KBM-7 (cell line): ENCODE measurements around the gene YEATS4.
A peak's percentile ranks its signal among the peaks of the same experiment; 100 is the strongest.

Source experiments
- DNase-seq: peaks from one replicate; pipeline ENCODE4 v3.0.0-alpha.2; 2015
- in situ Hi-C: fragments of 300-500 bp; cut with MboI; formaldehyde crosslinking; loops from 2 replicates; pipeline ENCODE4 v1.14.3; 2020; ENCODE audit warnings: low sequenced_read_pairs, low pct_unique_long_range_greater_than_20kb, mixed read lengths

YEATS4 gene

DNA sequence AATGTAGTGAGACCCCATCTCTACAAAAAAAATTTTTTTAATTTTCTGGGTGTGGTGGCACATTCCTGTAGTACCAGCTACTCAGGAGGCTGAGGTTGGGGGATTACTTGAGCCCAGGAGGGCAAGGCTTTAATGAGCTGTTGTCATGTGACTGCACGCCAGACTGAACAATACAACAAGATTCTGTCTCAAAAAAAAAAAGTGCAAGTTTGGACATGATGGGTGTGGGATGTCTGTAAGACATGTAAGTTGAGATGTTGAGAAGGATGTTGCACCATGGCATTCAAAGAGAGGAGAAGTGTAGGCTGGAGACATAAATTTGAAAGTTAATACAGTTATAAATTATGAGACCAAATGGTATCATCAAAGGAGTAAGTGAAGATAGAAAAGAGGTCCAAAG is 23.5 kb downstream of the YEATS4 start:
- in situ Hi-C loops = no loop called here
- DNase-seq = no peak

DNA sequence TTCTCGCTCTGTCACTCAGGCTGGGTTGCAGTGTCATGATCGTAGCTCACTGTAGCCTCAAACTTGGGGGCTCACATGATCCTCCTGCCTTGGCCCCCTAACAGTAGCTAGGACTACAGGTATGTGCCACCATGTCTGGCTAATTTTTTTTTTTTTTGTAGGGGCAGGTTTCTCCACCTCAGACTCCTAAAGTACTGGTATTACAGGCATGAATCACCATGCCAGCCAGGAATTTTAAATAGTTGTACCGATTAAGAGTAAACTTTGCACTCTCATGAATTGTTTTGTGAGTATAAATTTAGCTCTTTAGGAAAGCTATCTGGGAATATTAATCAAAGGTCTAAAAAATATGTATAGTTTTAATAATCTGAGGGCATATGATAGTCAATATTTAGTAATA is 25.5 kb downstream of the YEATS4 start:
- no peak for DNase-seq
- in situ Hi-C loops = no loop called here

DNA sequence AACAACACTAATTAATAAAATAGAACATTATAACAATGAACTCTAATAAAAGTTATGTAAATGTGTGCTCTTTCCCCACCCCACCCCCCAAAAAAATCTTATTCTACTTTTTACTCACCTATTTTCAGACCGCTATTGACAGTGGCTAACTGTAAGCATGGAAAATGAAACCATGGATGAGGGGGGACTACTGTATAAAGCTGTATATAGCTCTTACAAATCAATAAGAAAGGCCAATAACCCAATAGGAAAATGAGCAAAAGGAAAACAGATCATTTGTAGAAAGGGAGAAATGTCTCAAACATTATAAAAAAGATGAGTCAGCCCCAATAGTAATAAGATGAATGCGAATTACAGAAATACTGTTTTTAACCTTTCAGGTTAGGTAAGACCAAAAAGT is 27.4 kb downstream of the YEATS4 start:
- in situ Hi-C loops = no loop called here
- DNase-seq = no peak

DNA sequence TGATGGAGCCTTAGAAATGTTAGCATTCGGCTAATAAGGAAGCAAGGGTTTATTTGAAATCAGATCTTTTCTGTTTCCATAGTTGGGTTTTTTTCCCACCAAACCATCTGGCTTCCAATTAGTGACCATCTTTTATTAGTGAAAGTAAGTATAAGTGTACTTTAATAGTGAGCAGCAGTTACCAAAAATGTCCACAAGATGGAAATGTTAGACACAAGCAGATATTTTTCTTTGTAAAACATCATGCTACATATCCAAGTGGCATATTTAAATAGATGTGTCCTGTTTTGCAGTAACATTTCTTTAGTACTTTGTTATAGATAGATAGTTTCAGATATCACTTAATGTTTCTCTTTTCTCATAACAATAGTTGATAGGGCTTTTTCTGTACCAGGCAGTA is 28.8 kb downstream of the YEATS4 start:
- in situ Hi-C loops = no loop called here

DNA sequence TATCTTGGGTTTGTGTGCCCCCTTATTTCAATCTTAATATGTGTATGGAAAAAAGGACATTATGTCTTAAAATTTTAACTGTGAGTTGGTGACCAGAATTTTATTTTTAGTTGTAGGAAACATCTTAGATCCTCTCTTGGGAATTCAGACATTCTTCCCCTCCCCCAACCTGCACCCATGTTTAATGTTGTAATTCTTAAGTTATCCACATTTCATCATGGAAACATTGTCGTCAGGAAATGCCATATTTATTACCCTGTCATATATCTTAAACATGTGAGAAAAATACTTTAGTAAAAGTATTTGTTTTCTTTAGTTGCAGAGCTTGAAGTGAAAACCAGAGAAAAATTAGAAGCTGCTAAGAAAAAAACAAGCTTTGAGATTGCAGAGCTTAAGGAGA is 30.3 kb downstream of the YEATS4 start:
- no peak for DNase-seq
- in situ Hi-C loops = no loop called here

More for the DNA sequence above, 28.8 kb downstream of the YEATS4 start:
- peak; percentile 28 for DNase-seq

DNA sequence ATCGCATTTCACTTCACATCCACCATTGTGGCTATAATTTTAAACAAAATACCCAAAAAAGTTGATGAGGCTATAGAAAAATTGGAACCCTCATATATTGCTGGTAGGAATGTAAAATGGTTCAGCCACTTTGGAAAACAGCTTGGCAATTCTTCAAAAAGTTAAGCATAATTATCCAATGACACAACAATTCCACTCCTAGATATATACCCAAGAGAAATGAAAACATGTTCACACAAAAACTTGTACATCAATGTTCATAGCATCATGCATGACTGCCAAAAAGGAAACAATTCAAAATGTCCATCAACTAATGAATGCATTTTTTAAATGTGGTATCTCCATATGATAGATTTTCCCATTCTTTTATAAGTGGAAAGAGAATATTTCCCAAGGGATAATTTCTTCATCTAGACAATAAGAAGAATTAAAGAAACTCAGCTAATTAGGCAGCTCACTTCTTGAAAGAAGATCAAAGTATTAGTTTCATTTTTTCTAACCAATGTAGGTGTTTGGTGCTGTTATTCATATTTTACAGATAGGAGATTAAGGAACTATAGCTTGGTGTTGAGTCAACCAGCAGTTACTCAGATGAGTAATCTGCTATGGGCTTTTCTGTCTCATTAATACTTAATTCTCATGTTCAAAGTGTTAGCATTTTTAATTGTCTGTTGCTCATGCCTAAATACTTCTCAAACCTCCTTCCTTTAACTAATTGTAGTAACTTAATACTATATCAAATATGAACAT is 32.8 kb downstream of the YEATS4 start:
- in situ Hi-C loops = no loop called here
- DNase-seq = no peak

DNA sequence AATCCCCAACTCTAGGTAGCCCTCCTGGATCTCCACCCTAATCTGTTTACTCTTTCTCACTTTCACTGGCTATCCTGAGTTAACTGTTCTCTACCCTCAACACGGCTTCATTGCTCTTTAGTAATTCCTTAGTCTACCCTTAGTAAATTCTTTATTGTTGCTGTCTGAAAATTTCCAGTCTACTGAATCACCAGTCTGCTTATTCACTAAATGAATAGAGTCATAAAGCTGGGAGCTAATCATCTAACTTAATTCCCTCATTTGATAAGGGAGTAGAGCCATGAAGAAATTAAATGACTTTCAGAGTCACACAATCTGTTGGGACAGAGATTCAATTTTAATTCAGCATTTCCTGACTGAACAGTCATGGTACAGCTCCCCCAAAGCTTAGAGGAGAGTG is 36.5 kb downstream of the YEATS4 start:
- in situ Hi-C loops = no loop called here
- DNase-seq = no peak

DNA sequence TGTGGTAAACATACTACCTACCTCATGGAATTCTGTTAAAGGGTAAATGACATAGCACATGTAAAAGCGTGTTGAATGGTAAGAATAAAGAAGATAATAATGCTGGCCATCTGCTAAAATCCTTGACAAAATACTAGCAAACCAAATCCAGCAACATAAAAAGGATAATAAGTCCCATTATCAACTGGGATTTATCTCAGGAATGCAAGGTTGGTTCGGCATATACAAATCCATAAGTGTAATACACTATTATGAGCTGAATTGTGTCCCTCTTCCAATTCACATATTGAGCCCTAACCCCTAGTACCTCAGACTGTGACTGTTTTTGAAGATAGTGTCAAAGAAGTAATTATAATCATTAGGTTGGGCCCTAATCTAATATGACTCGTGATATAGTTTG is 37.4 kb downstream of the YEATS4 start:
- DNase-seq = no peak
- in situ Hi-C loops = no loop called here

DNA sequence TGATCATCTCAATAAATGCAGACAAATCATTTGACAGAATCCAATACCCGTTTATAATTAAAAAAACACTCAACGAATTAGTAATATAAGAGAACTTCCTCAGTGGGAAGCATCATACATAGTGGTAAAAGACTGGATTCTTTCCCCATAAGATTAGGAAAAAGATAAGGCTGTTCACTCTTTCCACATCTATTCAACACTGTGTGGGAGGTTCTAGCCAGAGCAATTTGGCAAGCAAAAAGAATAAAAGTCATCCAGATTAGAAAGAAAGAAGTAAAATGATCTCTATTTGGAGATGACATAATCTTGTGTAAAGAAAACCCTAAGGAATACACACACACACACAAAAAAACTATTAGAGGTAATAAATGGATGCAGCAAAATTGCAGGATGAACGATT is 38.4 kb downstream of the YEATS4 start:
- no peak for DNase-seq
- in situ Hi-C loops = no loop called here

DNA sequence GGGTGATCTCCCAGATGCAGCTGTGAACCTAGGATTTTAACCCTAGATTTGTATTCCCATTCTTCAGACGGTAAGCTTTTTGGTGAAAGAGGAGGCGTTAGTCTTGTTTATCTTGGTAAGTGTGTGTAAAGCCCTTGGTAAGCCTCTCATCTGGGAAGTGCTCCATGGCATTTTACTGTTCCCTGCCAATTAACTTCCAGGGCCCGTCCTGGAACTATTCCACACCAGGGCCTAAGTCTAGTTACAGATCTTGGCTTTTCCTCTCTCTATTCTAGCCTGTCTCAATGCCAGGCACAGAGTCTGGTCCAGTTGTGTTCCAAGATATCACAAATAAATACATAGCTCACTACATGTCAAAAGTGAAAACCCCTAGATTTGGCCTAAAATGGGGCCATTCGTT is 42.4 kb downstream of the YEATS4 start:
- no peak for DNase-seq
- in situ Hi-C loops = no loop called here

DNA sequence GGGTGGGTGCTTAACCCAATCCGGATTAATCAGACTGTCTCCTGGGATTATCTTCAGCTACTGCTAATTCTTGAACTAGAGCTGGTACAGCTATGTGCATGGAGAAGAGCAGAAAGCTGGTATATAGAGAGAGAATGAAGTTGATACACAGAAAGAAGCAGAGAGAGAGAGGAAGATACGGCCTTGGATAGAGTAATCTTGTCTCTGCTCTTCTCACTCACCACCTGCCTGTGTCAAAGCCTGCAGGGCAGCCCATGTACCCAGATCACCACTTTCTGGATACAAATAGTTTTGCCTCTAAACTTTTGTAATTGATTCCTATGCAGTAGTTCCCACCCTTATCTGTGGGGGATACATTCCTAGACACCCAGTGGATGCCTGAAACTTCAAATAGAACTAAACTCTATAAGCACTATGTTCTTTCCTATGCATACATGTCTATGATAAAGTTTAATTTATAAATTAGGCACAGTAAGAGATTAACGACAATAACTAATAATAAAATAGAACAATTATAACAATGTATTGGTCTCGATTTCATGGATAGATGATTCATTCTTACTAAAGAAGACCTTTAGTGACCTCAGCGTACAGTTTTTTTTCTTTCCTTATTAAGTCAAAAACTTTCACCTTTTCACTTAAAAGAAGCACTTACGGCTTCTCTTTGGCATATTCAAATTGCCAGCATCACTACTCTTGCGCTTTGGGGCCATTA is 45.5 kb downstream of the YEATS4 start:
- DNase-seq = no peak
- in situ Hi-C loops = no loop called here

DNA sequence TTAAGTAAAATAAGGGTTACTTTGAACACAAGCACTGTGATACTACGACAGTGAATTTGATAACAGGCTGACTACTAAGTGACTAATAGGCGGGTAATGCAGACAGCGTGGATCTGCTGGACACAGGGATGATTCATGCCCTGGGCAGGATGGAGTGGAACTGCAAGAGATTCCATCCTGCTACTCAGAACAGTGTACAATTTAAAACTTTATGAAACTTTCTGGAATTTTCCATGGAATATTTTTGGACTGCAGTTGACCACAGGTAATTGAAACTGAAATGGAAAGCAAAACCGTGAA is 46.0 kb downstream of the YEATS4 start:
- in situ Hi-C loops = no loop called here
- DNase-seq = no peak

DNA sequence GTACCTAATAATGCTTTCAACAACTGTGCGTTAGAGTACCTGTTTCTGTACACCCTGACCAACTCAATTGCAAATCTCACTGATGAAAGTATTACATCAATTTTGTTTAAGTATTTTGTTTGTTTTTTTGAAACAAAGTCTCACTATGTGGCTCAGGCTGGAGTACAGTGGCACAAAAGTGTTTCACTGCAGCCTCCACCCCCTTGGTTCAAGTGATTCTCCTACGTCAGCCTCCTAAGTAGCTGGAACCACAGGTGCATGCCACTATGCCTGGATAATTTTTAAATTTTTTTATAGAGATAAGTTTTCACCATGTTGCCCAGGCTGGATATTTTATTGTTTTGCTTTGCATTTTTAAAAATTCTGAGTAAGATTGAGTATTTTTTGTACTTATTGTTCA is 46.7 kb downstream of the YEATS4 start:
- no peak for DNase-seq
- in situ Hi-C loops = no loop called here

DNA sequence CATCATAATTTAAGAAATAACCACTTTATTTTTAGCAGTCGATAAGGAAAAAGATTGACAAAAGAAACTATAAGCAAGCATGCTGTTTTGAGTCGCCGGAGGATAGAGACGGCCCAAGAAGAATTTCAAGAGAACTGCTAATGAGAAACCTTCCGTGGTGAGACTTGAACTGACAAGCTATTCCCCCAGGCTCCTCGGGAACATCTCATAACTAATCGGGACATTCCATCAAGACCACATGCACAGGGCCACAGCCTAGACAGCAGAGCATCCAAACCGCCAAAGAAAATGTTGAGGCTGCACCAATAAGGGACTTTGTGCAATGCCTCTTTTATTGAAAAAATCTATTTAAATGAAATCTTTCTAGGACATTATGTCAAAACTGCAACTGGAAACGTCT is 51.0 kb downstream of the YEATS4 start:
- DNase-seq = no peak
- in situ Hi-C loops = no loop called here

DNA sequence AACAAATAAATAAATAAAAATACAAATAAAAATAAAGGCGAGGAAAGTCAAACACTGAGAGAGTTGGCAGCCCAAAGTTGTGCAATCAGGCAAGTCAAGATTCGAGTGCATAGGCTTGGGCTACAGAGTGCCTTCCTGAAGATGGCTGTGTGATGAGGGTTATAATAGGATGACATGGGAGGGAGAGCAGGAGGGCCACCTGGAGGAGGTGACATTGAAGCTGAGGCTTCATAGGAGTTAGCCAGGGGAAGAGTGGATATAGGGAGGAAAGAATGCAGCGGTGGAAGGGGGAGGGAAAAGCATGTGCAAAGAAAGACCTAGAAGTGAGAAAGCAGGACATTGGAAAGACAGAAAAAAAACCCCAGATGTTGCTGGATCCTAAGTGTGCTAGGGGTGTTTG is 53.1 kb downstream of the YEATS4 start:
- no peak for DNase-seq
- in situ Hi-C loops = no loop called here

DNA sequence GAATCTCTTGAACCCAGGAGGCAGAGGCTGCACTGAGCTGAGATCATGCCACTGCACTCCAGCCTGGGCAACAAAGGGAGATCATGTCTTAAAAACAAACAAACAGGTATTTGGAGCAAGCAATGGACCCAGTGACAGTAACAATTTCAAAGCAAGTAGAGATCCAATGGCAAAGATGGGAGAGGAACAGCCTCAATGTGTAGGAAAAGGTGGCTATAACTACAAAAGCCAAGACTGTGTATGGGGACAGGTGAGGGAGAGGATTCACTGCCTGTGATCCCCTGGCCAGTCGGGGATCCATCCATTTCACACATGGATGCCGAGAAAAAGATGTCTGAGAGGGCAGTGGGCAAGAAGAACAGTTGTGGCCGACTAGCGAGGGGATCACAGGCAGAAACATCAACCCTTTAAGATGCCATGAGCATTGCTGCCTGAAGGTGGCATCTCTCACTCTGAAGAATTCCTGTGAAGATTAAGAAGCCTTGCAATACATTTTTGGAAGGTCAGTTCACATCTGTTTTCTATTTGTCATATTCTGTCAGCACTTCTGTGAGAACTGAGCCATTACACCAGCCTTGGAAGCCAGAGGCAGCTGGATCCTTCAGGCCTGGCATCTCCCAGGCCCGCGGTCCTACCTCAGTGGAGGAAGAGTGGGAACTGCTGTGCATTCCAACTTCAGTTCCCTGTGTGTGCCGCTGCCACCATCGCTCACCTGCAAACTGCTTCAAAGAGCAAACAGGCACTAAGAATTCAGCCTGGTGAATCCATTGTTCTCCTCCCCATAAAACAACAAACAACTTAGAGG is 56.1 kb downstream of the YEATS4 start:
- in situ Hi-C loops = no loop called here
- DNase-seq = peak; percentile 46

DNA sequence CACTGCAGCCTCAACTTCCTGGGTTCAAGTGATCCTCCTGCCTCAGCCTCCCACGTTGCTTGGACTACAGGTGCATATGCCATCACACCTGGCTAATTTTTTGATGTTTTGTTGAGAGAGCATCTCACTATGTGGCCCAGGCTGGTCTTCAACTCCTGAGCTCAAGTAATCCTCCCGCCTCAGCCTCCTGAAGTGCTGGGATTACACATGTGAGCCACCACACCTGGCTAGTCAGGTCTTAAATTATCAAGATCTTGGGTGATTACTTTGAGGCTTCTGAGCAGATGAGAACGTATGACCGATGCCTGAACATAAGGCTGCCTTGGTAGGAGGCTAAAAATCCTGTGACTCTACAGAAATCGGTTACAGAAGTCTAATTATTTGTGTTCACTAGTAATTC is 57.7 kb downstream of the YEATS4 start:
- DNase-seq = no peak
- in situ Hi-C loops = no loop called here

DNA sequence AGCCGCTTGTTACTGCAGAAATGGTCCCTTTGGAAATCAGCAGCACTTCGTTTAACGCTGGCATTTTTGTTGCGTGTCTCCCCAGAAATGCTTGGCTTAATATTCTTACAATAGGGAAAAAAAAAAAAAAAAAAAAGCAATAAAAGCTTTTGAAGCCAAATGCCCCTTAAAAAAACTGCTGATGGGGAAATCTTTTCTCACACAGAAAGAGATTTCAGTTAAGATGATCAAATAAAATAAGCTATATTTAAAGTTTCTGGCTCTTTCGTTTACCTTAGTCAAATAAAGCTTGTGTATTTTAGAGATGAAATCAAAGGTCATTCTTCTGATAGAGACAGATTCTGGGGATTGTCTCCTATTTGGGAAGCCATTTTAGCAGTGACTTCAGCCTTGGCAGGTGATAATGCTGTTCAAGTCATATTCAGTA is 58.2 kb downstream of the YEATS4 start:
- no peak for DNase-seq
- in situ Hi-C loops = no loop called here

DNA sequence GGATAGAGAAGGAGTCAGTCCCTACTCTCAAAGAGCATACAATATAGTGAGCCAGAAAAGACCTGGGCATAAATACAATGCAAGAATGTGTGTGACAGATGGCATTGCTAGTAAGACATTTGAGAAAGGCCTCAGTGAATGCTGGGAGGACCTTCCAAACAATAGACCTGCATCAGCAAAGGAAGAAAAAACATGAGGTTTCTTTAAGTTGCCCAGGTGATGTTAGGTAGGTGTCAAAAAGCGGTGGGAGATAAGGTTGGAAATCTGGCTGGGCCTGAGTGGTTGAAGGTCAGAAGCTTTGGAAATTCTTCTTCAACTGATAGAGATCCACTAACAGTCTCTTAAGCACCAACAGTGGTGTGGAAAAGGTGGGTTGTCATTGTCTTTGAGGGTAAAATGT is 60.2 kb downstream of the YEATS4 start:
- in situ Hi-C loops = no loop called here
- no peak for DNase-seq

DNA sequence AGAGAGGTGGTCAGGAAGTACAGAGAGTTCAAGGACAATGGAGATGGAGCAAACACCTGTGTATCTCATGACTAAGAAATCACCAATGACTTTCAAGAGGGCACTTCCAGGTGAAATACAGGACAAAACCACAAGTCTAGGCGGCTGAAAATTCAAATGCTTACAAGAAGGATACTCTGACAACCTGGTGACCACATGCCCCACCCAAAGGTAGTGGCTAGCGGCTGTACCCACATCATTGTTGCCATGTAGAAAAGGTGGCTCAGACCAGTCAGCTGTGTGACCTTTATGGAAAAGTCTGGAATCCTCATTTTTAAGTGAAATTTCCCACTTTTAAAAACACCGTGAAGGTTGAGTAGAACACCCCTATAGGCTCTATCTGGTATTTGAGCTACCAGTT is 62.0 kb downstream of the YEATS4 start:
- in situ Hi-C loops = no loop called here
- DNase-seq = no peak
